Effector CD8-positive, alpha-beta T cell (primary cell): ENCODE results near the gene PAXIP1.
A peak's percentile ranks its signal among the peaks of the same experiment; 100 is the strongest.

ENCODE experiments used
- DNase-seq: peaks from one replicate; lab custom pipeline; 2025; lab: John Stamatoyannopoulos, UW

Gene PAXIP1

DNA sequence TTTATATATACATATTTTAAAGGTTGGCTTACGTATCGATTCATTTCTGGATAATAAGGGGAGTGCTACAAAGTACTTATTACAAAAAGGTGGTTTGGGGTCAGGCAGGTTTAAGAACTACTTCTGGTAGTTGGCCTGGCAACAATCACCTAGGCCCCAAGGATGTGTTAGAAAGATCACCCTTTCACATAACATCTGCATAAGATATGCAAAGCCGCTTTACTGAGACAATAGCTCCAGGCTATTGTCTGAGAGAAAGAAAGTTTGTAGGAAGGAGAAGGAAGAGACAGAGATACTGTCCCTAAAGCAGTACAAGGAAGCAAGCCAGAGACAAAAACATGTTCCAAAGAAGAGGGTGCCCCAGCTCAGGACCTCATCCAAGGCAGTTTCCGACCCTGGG, 6.2 kb downstream of the PAXIP1 start:
- no peak for DNase-seq

DNA sequence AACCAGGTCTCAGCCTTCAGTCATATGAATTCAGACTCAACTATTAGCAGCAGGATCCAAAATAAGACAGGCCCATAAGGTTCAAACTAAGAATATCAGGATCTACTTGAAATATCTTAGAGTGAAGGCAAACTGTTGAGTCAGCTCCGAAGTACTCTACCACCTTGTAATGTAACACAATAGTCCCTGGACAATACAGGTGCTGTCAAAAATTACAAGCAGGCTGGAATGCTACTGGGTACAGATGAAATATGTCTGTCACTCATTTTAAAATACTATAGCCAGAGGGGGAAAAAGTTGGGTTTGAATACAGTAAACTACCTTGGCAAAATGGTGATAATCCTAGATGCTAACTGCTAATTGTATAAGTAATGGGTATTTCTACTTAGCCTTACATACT, 6.8 kb downstream of the PAXIP1 start:
- DNase-seq, result no peak

DNA sequence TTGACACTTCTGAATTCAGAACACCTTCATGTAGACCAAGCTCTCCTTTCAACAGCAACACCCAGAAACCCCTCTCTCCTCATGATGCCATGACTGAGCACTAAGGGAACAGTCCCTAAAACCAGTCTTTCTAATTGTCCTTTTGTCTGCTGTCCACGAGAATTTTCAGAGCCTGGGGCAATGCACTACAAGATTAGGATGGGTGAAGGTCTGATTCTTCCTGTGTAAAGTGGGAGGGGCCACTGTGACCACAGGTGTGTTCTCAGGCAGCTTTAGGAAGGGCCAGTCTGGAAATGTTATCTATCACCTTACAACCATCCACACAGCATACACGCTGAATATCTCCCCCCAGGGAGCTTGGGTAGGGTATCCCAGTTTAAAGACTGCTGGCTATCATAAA, 7.9 kb downstream of the PAXIP1 start:
- DNase-seq, result no peak

DNA sequence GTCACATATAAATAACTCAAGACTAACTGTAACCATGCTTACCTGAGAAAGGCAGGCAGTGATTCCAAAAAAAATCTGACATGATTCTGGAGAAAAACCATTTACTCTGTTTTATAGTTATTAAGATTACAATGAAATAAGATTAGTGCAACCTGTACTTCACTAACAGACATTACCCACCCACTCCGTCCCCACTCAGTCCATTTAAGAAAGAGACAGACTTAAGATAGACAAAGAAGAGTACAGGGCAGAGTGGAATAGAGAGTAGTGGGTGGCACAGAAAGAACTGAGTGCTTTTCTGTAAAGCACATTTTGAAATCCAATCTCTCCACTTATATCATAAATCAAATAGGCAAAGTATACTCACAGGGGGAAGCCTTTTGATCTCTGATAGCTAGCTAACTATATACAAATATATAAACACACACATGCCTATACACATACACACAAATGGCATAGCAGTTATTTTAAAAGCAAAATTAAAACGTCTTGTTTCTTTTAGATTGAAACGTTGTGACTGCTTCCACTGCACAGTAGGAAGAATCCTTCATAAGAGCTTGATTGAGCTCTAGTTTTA, 11.9 kb downstream of the PAXIP1 start:
- no peak for DNase-seq

DNA sequence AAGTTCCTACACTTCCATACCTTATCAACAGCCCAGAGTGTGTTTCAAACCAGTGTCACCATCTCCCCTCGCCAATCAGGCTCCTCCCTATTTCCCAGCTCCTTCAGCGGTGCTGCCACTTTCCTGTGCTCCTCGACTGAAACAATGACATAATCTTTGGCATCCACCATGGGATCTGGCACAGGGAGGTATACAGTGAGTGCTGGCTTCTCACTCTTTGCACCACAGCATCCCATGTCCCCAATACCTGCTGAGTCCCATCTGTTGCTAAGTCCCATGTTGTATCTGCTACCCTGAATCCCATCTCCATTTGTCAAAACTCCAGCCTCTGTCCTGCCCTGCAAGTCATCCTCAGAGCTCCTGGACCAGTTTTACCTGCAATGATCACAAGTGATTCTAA, 15.4 kb downstream of the PAXIP1 start:
- DNase-seq, result no peak

DNA sequence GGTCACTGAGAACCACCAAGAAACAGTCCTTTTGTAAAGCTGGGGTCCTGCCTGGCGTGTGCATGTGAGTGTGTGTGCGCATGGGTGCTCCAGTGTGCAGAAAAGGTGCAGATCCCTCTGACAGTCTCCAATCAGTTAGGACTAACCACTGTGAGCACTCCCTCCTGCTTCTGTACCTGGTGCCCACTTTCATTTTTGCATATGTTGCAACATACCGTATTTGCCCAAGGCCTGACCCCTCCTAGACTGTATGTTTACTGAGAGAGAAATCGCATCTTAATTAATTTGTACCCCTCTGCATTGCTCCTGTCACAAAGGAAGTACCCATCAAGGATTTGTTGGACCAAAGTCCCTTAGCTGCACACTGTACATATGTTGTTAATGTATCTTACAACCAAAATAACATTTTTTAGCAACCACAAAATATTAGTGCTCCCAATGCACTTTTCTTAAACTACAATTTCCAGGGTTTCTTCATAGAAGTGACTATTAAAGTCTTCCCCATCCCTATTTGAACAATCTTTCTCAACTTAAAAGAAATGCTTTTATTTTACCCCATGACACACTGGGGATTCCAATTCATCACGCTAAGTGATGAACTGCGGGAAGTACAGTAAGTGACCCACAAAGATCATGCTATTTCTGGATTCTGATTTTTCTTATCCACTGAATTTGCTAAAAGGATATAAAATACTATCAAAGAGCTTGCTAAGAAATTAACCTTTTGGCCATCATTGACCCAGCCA, 16.6 kb downstream of the PAXIP1 start:
- DNase-seq, result no peak

DNA sequence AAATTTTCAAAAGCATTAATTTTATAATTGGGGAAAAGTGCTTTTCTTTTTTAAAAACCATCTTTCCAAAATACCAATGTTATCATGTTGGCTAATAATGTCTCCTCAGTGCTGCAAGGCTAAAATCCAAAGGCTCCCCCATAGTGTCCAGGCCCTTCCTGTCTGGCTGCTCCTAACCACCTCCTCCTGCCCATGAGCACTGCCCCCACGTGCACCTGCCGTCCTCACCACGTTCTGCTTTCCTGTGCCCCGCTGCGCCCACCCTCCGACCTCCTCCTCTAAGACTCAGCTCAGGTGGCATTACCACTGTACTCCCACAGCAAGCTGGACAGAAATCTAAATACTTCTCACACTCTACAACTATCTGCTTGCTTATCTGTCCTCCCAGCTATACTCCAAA, 17.7 kb downstream of the PAXIP1 start:
- no peak for DNase-seq

DNA sequence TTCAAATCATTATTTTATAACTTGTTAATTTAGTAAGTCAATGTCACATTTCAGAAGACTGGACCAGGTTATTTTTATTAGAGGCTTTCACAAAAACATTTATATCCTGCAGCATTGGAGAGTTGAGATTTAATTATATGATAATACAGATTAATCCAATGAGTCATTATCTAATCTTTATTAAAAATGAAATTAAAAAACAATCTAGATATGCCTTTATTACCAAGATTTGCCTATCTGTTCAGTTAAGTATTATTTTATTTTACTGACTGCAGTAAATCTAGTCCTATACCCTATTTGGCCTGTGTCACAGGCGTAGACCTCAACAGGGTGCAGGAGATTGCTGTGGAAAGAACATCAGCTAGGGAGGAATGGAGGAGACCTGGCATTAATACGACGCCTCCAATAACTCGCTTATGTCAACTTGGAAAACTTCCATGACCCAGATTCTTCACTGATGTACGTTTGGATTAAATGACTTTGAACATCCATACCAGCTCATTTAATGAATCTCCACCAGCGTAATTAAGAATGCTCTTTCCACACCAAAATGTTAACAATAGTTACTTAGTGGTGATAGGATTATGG, 18.2 kb downstream of the PAXIP1 start:
- DNase-seq, result no peak

DNA sequence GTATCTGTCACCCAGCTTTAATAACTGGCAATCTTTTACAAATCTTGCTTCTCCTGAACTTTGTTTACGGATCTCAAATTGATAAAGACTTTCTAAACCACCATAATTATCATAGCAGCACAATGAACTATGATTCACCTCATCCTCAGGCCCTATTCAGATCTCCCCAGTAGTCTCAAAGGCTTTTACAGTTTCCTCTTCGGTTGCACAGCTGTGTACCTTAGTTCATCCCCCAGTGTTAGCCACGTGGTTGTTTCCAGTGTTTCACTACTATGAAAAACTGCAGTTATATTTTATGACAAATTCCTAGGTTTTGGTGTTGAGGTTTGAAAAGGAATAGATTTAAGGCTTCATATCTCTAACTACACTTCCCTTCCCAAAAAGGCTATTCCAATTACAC, 24.9 kb downstream of the PAXIP1 start:
- no peak for DNase-seq

DNA sequence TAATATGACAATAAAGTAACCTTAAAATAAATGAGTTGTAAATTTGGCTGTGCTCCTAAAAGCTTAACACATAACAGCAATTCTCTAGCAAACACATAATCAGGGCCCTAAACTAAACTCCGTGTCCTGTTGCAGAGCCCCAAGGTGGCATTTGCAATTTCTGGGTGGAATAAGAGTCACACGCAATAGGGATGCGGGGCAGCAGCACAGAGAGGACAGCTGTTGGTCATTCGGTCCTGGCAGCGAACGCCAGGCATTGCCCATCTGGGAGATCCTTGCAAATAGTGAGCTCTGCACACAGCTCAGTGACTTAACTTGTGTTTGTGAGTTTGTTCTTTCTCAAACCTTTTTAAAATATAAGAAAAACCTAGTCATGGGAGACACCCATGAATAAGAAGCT, 25.7 kb downstream of the PAXIP1 start:
- DNase-seq, result no peak

DNA sequence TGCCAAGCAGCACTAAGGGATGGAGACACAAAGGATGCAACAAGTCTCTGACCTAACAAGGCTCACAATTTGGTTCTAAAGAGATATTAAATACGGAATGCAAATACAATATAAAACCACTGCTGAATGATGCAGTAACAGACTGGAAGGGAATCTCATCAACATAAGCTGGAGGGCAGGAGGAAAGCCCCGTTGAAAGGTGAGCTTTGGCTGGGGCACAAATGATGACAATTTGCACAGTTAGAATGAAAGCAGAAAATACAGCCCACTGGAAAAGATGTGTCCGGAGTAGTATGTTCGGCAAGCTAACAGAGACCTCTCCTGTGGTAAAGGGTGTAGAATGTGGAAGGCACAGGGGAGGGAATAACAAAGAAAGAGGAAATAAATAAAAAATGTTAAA, 26.1 kb downstream of the PAXIP1 start:
- no peak for DNase-seq

DNA sequence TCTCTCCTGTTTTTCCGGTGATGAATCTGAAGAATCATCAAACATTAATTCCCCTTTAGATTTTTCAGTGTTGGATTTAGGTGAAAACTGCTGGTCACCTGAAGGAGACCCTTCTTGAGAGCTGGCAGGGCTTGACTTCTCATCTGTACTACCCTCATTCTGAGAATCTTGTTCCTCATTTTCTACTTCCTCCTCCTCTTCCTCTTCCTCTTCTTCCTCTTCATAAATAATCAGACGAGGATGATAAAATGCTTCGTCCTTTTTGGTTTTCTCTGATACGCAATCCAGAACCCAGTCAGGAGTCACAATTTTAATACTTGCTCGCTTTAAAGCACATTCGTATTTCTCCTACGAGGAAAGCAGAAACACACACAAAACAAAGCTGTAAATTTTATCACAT, 26.9 kb downstream of the PAXIP1 start:
- no peak for DNase-seq

DNA sequence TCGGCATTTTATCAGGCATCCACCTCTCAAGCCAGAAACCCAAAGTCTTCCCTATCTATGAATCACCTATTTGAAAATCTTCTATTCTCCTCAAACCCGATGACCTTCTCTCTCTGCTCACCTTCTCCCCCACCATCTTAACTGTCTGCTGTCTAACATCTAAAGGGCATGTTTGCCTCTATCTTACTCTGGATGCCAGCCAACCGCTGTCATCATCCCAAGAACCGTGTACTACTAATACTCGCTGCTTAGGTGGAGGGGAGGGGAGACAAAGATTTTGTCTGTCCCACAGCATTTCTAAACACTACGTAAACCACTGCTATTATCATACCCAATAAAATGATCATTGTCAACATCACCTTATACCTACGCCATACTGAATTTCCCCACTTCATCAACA, 29.5 kb downstream of the PAXIP1 start:
- DNase-seq, result no peak

DNA sequence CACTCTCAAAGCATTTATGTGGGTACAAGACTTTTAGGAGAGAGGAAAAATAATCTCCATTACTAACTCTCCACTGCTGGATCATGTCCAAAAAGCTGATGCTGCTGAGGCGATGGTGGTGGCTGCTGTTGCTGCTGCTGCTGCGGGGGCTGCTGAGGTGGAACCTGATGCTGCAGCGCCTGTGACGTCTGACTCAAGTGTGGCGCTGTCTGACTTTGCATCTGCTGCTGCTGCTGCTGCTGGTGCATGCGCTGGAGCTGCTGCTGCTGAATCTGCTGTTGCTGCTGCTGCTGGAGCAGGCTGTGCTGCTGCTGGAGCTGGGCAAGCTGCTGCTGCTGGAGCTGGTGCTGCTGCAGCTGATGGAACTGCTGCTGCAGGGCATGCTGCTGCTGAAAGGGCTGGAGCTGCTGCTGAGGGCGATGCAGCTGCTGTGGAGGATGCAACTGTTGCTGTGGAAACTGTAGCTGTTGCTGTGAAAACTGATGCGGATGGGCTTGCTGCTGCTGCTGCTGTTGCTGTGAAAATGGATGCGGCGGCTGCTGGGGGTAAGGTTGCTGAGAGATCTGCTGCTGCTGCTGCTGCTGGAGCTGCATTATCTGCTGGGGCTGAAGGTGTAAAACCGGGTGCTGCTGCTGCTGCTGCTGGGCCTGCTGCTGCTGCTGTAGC, 34.5 kb downstream of the PAXIP1 start:
- no peak for DNase-seq

DNA sequence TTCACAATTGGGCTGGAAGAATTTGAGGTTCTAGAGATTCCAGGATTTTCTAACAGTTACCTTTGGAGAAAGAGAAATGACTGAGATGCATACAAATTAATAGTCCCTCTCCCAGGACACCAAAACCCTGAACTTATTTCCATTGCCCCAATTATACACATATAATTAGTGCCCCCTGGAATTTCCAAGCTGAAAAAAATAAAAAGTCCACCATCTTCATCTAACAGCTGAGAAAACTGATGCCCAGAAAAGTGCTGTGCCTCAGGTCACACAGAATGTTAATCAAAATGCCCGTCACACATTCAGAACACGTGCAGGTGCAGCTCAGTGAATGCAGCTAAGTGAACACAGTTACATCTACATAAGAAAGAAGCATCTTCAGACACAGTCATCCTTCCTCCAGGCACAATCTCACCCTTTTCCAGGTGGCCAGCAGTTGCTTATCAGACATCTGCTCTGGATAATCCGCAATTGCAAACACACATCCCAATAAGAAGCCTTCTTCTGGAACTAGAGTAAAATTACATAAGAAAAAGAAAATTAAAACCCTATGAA, 35.4 kb downstream of the PAXIP1 start:
- no peak for DNase-seq

DNA sequence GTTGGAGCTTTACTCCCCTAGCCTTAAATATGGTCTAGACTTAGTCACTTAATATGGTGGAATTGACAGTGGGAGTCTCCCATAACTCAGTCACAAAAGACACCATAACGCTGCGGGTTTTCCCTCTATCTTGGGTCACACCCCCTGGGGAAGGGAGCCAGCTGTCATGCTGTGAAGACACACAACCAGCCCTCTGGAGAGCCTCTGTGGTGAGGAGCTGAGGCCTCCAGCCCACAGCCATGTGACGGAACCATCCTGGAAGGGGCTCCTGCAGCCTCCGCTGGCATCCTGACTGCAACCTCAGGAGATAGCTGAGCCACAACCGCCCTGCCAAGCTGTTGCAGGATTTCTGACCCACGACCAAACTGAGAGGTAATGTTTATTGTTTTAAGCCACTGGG, 37.9 kb downstream of the PAXIP1 start:
- no peak for DNase-seq

DNA sequence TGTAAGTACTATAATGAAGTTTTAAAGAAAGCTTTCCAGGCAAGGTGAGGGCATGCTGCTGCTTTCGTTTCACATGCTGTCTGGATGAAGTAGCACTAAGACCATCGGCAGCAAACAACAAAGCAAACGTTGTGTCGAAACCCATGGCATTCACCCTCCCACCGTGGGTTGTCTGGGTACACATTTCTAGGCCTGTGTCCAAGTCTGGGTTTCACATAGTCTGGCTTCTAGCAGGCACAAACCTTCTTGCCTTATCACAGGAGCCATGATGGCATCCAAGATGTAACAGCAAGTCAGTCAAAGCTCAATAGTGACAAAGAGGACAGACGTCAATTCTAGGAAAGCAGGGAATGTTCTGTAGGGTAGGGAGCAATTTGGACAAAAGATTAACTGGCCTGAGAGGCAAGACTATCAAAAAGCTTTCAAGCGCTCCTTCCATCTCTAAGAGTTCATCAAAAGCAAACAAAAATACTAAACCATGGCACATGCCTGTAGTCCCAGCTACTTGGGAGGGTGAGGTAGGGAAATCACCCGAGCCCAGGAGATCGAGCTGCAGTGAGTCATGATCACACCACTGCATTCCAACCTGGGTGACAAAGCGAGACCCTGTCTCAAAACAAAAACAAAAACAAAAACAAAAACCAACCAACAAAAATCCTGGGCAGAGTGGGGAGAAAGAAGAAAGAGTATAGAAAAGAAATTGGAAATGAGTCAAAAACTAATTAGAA, 42.7 kb downstream of the PAXIP1 start:
- no peak for DNase-seq

DNA sequence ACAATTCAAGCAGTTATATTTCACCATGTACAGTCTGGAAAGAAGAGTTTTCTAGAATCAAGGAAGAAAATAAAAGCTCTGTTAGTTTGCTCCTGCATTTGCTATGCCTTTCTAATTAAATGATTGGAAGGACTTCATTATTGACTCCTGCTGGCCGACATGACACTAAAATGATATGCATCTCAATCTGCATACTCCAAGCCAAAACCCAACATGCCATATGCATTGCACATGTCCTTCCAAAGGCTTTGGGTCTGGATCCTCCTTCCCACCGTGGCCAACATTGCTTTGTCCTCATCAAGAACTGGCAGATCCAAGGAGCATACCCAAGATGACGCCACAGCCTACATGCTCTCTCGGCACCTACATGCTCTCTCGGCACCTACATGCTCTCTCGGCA, 46.5 kb downstream of the PAXIP1 start:
- DNase-seq, result no peak

DNA sequence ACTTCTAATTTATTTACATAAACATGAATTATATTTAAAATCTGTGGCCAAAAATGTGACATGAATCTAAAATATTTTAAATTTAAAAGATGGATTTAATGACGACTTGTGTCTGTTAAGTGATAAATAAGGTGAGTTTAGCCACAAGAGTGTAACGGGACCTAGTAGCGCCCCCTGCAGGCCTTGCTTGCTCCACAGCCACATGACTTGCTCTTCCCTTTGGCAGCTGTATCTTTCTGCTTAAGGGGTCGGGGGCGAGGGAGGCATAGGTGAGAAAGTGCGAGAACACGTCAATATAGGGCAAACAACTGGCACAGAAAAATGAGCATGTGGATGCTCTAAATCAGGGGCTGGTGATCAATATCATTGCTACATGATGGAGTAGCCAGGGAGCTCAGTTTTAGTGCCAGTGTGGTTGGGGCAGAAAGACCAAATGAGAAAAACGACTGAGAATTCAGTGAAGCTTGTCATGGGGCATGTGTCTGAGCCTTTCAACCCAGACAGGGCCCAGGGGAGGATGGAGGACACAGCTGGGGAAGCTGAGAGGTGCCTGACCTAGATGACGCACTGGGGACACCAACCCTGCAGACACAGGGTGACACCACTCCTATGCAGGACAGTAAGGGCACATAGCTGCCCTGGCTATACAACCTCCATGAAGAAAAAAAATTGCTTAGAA, 49.8 kb downstream of the PAXIP1 start:
- peak; percentile 51 for DNase-seq

DNA sequence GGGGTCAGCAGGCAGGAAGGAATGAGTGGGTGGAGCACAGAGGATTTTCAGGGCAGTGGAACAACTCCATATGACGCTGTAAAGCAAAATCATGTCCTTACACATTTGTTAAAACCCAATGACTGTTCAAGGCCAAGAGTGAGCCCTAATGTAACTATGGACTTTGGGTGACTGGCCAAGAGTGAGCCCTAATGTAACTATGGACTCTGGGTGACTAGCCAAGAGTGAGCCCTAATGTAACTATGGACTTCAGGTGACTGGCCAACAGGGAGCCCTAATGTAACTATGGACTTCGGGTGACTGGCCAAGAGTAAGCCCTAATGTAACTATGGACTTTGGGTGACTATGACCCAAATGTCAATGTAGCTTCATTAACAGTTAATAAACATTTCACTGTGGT, 52.0 kb downstream of the PAXIP1 start:
- DNase-seq, result no peak

DNA sequence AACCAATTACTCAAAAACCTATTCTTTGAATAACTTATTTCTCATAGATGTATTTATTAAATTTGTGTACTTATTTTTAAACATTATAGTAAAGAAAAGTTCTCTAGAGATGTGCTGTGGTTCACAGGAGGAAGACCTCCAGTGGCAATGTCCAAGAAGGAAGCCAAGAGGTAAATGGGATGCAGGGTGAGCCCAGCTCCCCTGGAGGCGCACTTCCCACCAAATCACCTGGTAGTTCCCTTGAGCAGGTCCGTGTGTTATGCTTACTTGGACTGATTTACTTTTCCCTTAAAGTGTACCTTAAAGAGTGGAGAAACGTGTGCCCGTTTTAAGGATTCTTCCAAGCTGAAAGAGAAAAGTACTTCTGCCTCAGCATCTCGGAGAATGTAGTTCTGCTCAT, 55.3 kb downstream of the PAXIP1 start:
- DNase-seq, result no peak

DNA sequence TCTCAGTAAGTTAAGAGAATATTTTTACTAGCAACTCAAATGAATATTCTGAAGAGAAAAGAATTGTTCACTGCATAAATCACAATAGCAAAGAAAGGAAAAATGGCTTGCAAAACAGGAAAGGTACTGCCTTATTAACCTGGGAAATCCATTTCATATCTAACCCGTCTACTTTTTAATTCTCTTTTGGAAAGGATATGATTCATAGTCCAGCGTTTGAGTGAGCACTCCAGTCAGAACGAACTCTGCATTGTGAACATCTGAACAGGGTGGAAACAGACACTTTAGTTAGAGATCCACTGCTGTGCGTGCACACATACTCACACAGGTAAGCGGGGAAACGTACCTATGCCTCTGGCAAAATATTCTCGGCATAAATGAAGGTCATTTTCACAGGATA, 56.8 kb downstream of the PAXIP1 start:
- DNase-seq, result no peak
